Astrocyte (in vitro differentiated cells and primary cell): ENCODE data around the gene TNFRSF12A. TPM values are rescaled to one million over a fixed set of nuclear protein-coding genes. Genes with fewer than 3 reads are reported as not detected.

Experiments used
- DNase-seq: peaks from one replicate; pipeline ENCODE4 v3.0.0-alpha.2; 2010; ENCODE audit warnings: low read depth
- FAIRE-seq: peaks from 2 replicates; lab custom pipeline; 2011; peaks lifted over from hg19 to GRCh38; lab: Jason Lieb, UNC
- H2AFZ ChIP-seq: 2 replicates; pipeline ENCODE4 v1.6.0; 2012; ENCODE audit warnings: low read depth, low read length, inconsistent platforms
- H3K27ac ChIP-seq: 2 replicates; pipeline ENCODE4 v1.5.1; 2011; ENCODE audit warnings: low read depth, low read length, inconsistent platforms
- H3K27me3 ChIP-seq: 2 replicates; pipeline ENCODE4 v1.6.0; 2011; ENCODE audit warnings: low read length, inconsistent platforms; ENCODE audit not compliant: insufficient read depth
- H3K36me3 ChIP-seq: 2 replicates; pipeline ENCODE4 v1.5.1; 2011; ENCODE audit warnings: low read length, inconsistent platforms; ENCODE audit not compliant: insufficient read depth
- H3K4me1 ChIP-seq: 2 replicates; pipeline ENCODE4 v1.5.1; 2011; ENCODE audit warnings: low read length, inconsistent platforms; ENCODE audit not compliant: insufficient read depth
- H3K4me2 ChIP-seq: 2 replicates; pipeline ENCODE4 v1.6.0; 2012; ENCODE audit warnings: low read length, inconsistent platforms
- H3K4me3 ChIP-seq: 2 replicates; pipeline ENCODE4 v1.5.1; 2011; ENCODE audit warnings: low read depth, mild to moderate bottlenecking, low read length, inconsistent platforms; ENCODE audit not compliant: insufficient read depth
- H3K79me2 ChIP-seq: 2 replicates; pipeline ENCODE4 v1.6.0; 2012; ENCODE audit warnings: mild to moderate bottlenecking, low read length, inconsistent platforms; ENCODE audit not compliant: insufficient read depth
- H3K9ac ChIP-seq: 2 replicates; pipeline ENCODE4 v1.6.0; 2012; ENCODE audit warnings: mild to moderate bottlenecking, low read length, inconsistent platforms
- H3K9me3 ChIP-seq: 2 replicates; pipeline ENCODE4 v1.5.1; 2012; ENCODE audit warnings: low read depth, mild to moderate bottlenecking, low read length, inconsistent platforms; ENCODE audit not compliant: insufficient read depth
- H4K20me1 ChIP-seq: 2 replicates; pipeline ENCODE4 v1.6.0; 2012; ENCODE audit warnings: low read length, inconsistent platforms; ENCODE audit not compliant: insufficient read depth
- H3K27ac Mint-ChIP-seq: one replicate; pipeline ENCODE4 v1.8.0; 2021; ENCODE audit warnings: mild to moderate bottlenecking, mixed read lengths; ENCODE audit not compliant: unreplicated experiment
- H3K27me3 Mint-ChIP-seq: one replicate; pipeline ENCODE4 v1.8.0; 2021; ENCODE audit warnings: low read depth, mixed read lengths; ENCODE audit not compliant: unreplicated experiment
- H3K36me3 Mint-ChIP-seq: one replicate; pipeline ENCODE4 v1.8.0; 2021; ENCODE audit warnings: low read depth, mixed read lengths; ENCODE audit not compliant: unreplicated experiment
- H3K4me1 Mint-ChIP-seq: one replicate; pipeline ENCODE4 v1.8.0; 2021; ENCODE audit warnings: low read depth, mixed read lengths; ENCODE audit not compliant: unreplicated experiment
- H3K4me3 Mint-ChIP-seq: one replicate; pipeline ENCODE4 v1.8.0; 2021; ENCODE audit warnings: mild to moderate bottlenecking, moderate library complexity, mixed read lengths; ENCODE audit not compliant: unreplicated experiment
- H3K9me3 Mint-ChIP-seq: one replicate; pipeline ENCODE4 v1.8.0; 2021; ENCODE audit warnings: mild to moderate bottlenecking, mixed read lengths; ENCODE audit not compliant: unreplicated experiment
- EZH2 ChIP-seq: IDR thresholded peaks from 2 replicates; pipeline ENCODE4 v1.6.1; 2012; ENCODE audit warnings: mild to moderate bottlenecking, low read length, inconsistent platforms; ENCODE audit not compliant: insufficient read depth
- total RNA-seq: library from RNA; stranded (reverse); gene quantifications from 2 replicates; pipeline ENCODE4 v1.2.1, GENCODE V29; 2021
- TF ChIP-seq, protein P1 (sequence below): IDR thresholded peaks from 2 replicates; pipeline ENCODE4 v1.5.1; 2011; ENCODE audit warnings: low read depth, mild to moderate bottlenecking, inconsistent platforms, low read length, moderate library complexity; ENCODE audit not compliant: insufficient read depth

The TNFRSF12A gene
- total RNA-seq, 1 donor from 2014 or later: 262 TPM

DNA sequence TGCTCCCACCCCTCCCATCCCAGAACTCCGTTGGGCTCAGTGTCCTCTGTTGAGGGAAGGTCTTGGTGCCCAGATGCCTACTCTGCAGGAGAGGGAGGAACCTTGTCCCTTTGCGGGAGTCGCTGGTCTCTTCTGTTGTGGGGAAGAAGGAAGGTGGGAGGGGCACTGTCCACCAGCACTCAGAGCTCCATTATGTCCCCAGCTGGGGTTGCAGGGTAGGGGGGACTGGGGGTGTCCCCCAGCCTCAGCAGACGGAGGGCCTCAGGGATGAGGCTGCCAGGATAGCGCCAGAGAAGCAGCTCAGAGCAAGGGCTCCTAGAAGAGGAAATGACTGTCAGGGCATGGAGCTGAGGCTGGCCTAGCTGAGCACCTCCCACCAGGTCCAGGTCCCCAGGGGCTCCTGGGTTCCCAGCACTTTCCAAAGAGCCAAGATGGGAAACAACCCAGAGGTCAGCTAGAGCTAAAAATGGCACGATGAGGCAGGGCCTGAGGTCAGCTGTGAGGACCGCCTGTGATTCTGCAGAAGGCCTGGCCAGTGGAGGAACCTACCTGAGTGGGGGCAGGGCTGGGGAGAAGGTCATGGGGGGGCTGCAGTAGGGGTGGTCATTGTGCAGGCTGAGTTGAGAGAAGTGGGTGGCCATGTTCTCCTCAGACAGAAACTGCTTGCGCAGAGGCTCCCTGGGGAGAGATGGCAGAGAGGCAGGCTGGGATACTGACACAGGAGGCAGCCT, 2.7 kb downstream of the TNFRSF12A start:
- Histone ChIP-seq H2AFZ (no peak overlapping the region), H4K20me1 (peaks cover 25% of the 10 kb centered on the region), H3K4me3 (peak overlapping the region; percentile 63), H3K9me3 (no peaks in the 10 kb centered on the region), H3K4me2 (peak overlapping the region; percentile 88), H3K27ac (peak overlapping the region; percentile 100), H3K4me1 (peaks cover 28% of the 10 kb centered on the region), H3K27me3 (no peaks in the 10 kb centered on the region), H3K79me2 (peaks cover 5% of the 10 kb centered on the region), H3K9ac (peak overlapping the region; percentile 99), H3K36me3 (no peaks in the 10 kb centered on the region)
- FAIRE-seq (no peak), DNase-seq (no peak)
- peak overlapping the region; percentile 100 for H3K27ac Mint-ChIP-seq
- TF ChIP-seq, protein P1, sequence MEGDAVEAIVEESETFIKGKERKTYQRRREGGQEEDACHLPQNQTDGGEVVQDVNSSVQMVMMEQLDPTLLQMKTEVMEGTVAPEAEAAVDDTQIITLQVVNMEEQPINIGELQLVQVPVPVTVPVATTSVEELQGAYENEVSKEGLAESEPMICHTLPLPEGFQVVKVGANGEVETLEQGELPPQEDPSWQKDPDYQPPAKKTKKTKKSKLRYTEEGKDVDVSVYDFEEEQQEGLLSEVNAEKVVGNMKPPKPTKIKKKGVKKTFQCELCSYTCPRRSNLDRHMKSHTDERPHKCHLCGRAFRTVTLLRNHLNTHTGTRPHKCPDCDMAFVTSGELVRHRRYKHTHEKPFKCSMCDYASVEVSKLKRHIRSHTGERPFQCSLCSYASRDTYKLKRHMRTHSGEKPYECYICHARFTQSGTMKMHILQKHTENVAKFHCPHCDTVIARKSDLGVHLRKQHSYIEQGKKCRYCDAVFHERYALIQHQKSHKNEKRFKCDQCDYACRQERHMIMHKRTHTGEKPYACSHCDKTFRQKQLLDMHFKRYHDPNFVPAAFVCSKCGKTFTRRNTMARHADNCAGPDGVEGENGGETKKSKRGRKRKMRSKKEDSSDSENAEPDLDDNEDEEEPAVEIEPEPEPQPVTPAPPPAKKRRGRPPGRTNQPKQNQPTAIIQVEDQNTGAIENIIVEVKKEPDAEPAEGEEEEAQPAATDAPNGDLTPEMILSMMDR: no peak
- no peak for TF ChIP-seq EZH2
- peak overlapping the region; percentile 93 for H3K4me3 Mint-ChIP-seq
- no peaks in the 10 kb centered on the region for H3K9me3 Mint-ChIP-seq
- H3K4me1 Mint-ChIP-seq: peaks cover 10% of the 10 kb centered on the region
- peaks cover 6% of the 10 kb centered on the region for H3K36me3 Mint-ChIP-seq
- no peaks in the 10 kb centered on the region for H3K27me3 Mint-ChIP-seq

DNA sequence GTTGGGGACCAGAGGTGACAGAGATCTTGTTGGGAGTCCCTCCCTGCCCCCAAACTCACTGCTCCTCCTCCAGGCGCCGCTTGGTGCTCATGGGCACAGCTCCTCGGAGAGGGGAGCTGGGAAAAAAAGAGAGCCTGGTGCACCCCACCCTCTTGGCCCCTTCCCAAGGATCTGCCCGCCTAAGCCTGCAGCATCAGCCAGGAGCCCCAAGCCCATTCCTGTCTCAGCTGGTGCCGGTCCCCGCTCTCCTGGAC, 3.2 kb downstream of the TNFRSF12A start:
- H3K4me3 Mint-ChIP-seq: peak overlapping the region; percentile 93
- Histone ChIP-seq H2AFZ (no peak overlapping the region), H3K4me3 (peak overlapping the region; percentile 63), H3K79me2 (peaks cover 5% of the 10 kb centered on the region), H3K4me1 (peaks cover 23% of the 10 kb centered on the region), H3K4me2 (peak overlapping the region; percentile 88), H3K27me3 (no peaks in the 10 kb centered on the region), H3K27ac (peak overlapping the region; percentile 100), H3K9me3 (no peaks in the 10 kb centered on the region), H3K9ac (peak overlapping the region; percentile 99), H4K20me1 (peaks cover 26% of the 10 kb centered on the region), H3K36me3 (no peaks in the 10 kb centered on the region)
- no peaks in the 10 kb centered on the region for H3K9me3 Mint-ChIP-seq
- no peak for TF ChIP-seq EZH2
- TF ChIP-seq, protein P1: no peak
- H3K4me1 Mint-ChIP-seq: peaks cover 10% of the 10 kb centered on the region
- H3K27ac Mint-ChIP-seq: peak overlapping the region; percentile 100
- H3K36me3 Mint-ChIP-seq: peaks cover 6% of the 10 kb centered on the region
- DNase-seq (no peak), FAIRE-seq (no peak)
- no peaks in the 10 kb centered on the region for H3K27me3 Mint-ChIP-seq
